ENCODE results near the gene MMP17. TPM values are rescaled to one million over a fixed set of nuclear protein-coding genes. Genes with fewer than 3 reads are reported as not detected.

The MMP17 gene
- polyA plus RNA-seq, 3 donors: 2.8 to 78.3 (median 3.0) TPM

- Histone ChIP-seq H3K9me3 (replicated peaks in 1 of 2; ENCODE audit: control insufficient read depth in 1 of 2, insufficient read depth in 1 of 2, low read length in 2 of 2) (no peaks in the 10 kb centered on the region), H4K20me1 (ENCODE audit: insufficient read depth, low read length) (no peaks in the 10 kb centered on the region), H3K79me2 (ENCODE audit: insufficient read depth, low read length) (no peaks in the 10 kb centered on the region), H2AFZ (ENCODE audit: insufficient read depth, low read depth, low read length, poor library complexity, severe bottlenecking) (peak overlapping the region; percentile 78), H3K4me3 (replicated peaks in 1 of 3; ENCODE audit: low read depth in 2 of 3, low read length in 3 of 3) (peak overlapping the region in 1 of 3 experiments; percentile 35), H3K4me2 (replicated peaks; ENCODE audit: extremely low read depth, low read length, poor library complexity, severe bottlenecking) (peak overlapping the region; percentile 40), H3K9ac (ENCODE audit: insufficient read depth, low read length, poor library complexity, severe bottlenecking) (peak overlapping the region; percentile 71), H3K4me1 (ENCODE audit: control insufficient read depth in 1 of 2, insufficient read depth in 2 of 2, low read length in 2 of 2) (peaks cover 54 to 74% of the 10 kb centered on the region in 2 donors), H3K36me3 (replicated peaks in 1 of 2; ENCODE audit: control insufficient read depth in 1 of 2, insufficient read depth in 2 of 2, low read length in 2 of 2) (no peaks in the 10 kb centered on the region), H3K27me3 (ENCODE audit: control insufficient read depth in 2 of 2, insufficient read depth in 2 of 2, low read length in 2 of 2) (no peaks in the 10 kb centered on the region), H3K27ac (ENCODE audit: low read depth in 1 of 2, low read length in 2 of 2) (peak overlapping the region; percentile 71 to 89)
- intact Hi-C loops (cut with micrococcal nuclease): no loop called here
- peaks cover 61% of the 10 kb centered on the region for H3K4me1 Mint-ChIP-seq
- no peak for DNase-seq
- TF ChIP-seq CTCF (IDR thresholded peaks at IDR 0.05): no peak
- peak overlapping the region in 1 of 2 donors; percentile 9 for H3K4me3 Mint-ChIP-seq
- H3K9me3 Mint-ChIP-seq: peaks cover 0 to 4% (median 2%) of the 10 kb centered on the region in 7 donors
- 93% methylated on average over 6 of the region's 6 CpGs for WGBS (ENCODE audit: insufficient coverage)
- H3K36me3 Mint-ChIP-seq: peaks cover 0 to 3% of the 10 kb centered on the region in 2 donors
- H3K27me3 Mint-ChIP-seq (ENCODE audit: low read depth in 3 of 3): peaks cover 1 to 3% (median 3%) of the 10 kb centered on the region in 3 donors
- H3K27ac Mint-ChIP-seq: peak overlapping the region; percentile 83 to 96 (median 89)
Observed at GRCh38 chr12:131871677-131872076, 43.5 kb downstream of the MMP17 start.

DNA sequence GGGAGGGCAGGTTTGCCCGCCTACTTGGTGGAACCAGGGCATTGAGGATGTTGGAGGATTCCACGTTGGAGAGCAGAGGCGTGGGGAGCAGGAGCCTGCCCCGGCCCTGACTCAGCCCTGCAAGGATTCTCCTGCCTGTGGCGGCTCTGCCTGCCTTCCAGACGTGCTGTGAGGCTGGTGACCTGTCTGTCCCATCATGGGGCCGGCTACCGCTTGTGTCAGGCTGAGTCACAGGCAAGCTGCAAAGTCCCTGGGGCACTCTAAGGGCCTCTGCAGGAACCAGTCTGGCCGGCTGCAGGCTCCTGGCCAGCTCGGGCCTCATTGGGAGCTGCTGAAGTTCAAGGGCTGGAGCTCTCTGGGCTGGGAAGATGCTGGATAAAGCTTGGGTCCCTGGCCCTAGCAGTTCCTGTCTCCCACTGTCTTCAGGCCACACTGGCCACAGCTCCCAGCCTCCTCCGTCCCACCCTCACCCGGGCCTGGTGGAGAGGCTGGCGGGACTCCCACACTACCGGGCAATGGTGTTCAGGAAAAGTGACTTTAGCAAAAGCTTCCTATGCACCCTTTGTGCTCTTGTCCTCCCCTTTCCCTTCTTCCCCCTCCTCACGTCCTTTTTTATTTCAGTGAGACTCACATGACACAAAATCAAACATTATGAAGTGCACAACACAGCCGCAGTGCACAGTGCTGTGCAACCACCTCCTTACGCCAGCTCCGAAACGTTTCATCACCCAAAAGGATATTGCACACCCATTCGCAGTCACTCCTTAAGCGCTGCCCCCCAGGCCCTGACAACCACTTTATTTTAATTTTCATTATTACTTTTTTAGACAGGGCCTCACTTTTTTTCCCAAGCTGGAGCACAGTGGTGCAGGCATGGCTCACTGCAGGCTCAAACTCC, 44.2 kb downstream of the MMP17 start:
- no peaks in the 10 kb centered on the region for H3K9me3 ChIP-seq (replicated peaks in 1 of 2; ENCODE audit: control insufficient read depth in 1 of 2, insufficient read depth in 1 of 2, low read length in 2 of 2)
- H3K36me3 ChIP-seq (replicated peaks in 1 of 2; ENCODE audit: control insufficient read depth in 1 of 2, insufficient read depth in 2 of 2, low read length in 2 of 2): no peaks in the 10 kb centered on the region
- H3K27me3 ChIP-seq (ENCODE audit: control insufficient read depth in 2 of 2, insufficient read depth in 2 of 2, low read length in 2 of 2): no peaks in the 10 kb centered on the region
- H3K4me2 ChIP-seq (replicated peaks; ENCODE audit: extremely low read depth, low read length, poor library complexity, severe bottlenecking): peak overlapping the region; percentile 40
- H3K4me3 Mint-ChIP-seq: peak overlapping the region; percentile 9 to 56
- peaks cover 65% of the 10 kb centered on the region for H3K4me1 Mint-ChIP-seq
- H2AFZ ChIP-seq (ENCODE audit: insufficient read depth, low read depth, low read length, poor library complexity, severe bottlenecking): peak overlapping the region; percentile 78
- H3K9me3 Mint-ChIP-seq: peaks cover 0 to 4% (median 2%) of the 10 kb centered on the region in 7 donors
- H4K20me1 ChIP-seq (ENCODE audit: insufficient read depth, low read length): no peaks in the 10 kb centered on the region
- peak overlapping the region; percentile 83 to 96 (median 89) for H3K27ac Mint-ChIP-seq
- intact Hi-C loops (cut with micrococcal nuclease): no loop called here
- peak overlapping the region in 1 of 3 experiments; percentile 35 for H3K4me3 ChIP-seq (replicated peaks in 1 of 3; ENCODE audit: low read depth in 2 of 3, low read length in 3 of 3)
- H3K4me1 ChIP-seq (ENCODE audit: control insufficient read depth in 1 of 2, insufficient read depth in 2 of 2, low read length in 2 of 2): peaks cover 58 to 76% of the 10 kb centered on the region in 2 donors
- peak overlapping the region; percentile 71 to 89 for H3K27ac ChIP-seq (ENCODE audit: low read depth in 1 of 2, low read length in 2 of 2)
- WGBS (ENCODE audit: insufficient coverage): 26% methylated on average over 17 of the region's 21 CpGs
- no peaks in the 10 kb centered on the region for H3K79me2 ChIP-seq (ENCODE audit: insufficient read depth, low read length)
- DNase-seq: peak; percentile 83 to 84 (median 83)
- peaks cover 0 to 3% of the 10 kb centered on the region in 2 donors for H3K36me3 Mint-ChIP-seq
- peak overlapping the region; percentile 71 for H3K9ac ChIP-seq (ENCODE audit: insufficient read depth, low read length, poor library complexity, severe bottlenecking)
- TF ChIP-seq CTCF (IDR thresholded peaks at IDR 0.05): no peak
- H3K27me3 Mint-ChIP-seq (ENCODE audit: low read depth in 3 of 3): peaks cover 1 to 3% (median 3%) of the 10 kb centered on the region in 3 donors
